Ovary (tissue), 3 donors: ENCODE data around the gene PDE4D.

Experiments used
- POLR2A ChIP-seq: fragments of 450-650 bp; IDR thresholded peaks from one replicate; pipeline ENCODE4 v1.6.1; 2017; ENCODE audit warnings: antibody characterized with exemption, mild to moderate bottlenecking, moderate library complexity
- TF ChIP-seq, protein P1 (sequence below), 3 donors: fragments of 450-650 bp in 2 of 3; fragments of 200-600 bp in 1 of 3; IDR thresholded peaks; one replicate each; pipeline versions ENCODE4 v1.5.1 to v1.8.0; 2016 to 2022; ENCODE audit warnings: antibody characterized with exemption in 3 of 3, mild to moderate bottlenecking in 1 of 3
- donor health status: DM: no; HTN: no; CAD: no.

DNA sequence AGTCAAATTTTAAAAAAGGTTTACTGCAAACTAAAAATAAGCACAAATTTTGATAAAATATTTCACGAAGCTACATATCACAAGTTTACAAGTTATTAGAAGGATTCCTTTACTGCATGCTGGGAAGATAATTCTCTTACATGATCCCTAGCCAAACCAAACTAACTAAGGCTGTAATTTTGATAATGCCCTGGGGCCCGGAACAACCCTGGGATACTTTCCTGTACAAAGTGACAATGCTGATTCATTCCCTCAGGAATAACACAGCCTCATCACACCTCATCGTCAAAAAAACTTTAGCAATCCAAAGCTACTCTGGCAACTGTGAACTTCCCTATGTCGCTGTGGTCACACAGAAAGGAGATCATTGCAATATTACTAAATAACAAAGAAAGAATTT lies 907.8 kb downstream of the PDE4D start:
- TF ChIP-seq, protein P1, sequence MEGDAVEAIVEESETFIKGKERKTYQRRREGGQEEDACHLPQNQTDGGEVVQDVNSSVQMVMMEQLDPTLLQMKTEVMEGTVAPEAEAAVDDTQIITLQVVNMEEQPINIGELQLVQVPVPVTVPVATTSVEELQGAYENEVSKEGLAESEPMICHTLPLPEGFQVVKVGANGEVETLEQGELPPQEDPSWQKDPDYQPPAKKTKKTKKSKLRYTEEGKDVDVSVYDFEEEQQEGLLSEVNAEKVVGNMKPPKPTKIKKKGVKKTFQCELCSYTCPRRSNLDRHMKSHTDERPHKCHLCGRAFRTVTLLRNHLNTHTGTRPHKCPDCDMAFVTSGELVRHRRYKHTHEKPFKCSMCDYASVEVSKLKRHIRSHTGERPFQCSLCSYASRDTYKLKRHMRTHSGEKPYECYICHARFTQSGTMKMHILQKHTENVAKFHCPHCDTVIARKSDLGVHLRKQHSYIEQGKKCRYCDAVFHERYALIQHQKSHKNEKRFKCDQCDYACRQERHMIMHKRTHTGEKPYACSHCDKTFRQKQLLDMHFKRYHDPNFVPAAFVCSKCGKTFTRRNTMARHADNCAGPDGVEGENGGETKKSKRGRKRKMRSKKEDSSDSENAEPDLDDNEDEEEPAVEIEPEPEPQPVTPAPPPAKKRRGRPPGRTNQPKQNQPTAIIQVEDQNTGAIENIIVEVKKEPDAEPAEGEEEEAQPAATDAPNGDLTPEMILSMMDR (IDR thresholded peaks at IDR 0.05): no peak
- no peak for TF ChIP-seq POLR2A
